HUES48 (cell line): Measurements from ENCODE around the gene SAMM50.
A peak's percentile ranks its signal among the peaks of the same experiment; 100 is the strongest.

ENCODE experiments used
- H3K27ac ChIP-seq: one replicate; pipeline ENCODE4 v1.7.0; 2013; ENCODE audit warnings: low read depth, low read length, inconsistent platforms
- H3K27me3 ChIP-seq: 2 replicates; pipeline ENCODE4 v1.6.1; 2013; ENCODE audit warnings: mild to moderate bottlenecking, low read length; ENCODE audit not compliant: control insufficient read depth, insufficient read depth
- H3K36me3 ChIP-seq: 2 replicates; pipeline ENCODE4 v1.6.1; 2013; ENCODE audit warnings: low read length; ENCODE audit not compliant: control insufficient read depth, insufficient read depth
- H3K4me1 ChIP-seq: 2 replicates; pipeline ENCODE4 v1.6.1; 2013; ENCODE audit warnings: mild to moderate bottlenecking, low read length; ENCODE audit not compliant: control insufficient read depth, insufficient read depth
- H3K4me3 ChIP-seq: 2 replicates; pipeline ENCODE4 v1.5.1; 2013; ENCODE audit warnings: mild to moderate bottlenecking, low read depth, low read length
- H3K9ac ChIP-seq: 2 replicates; pipeline ENCODE4 v1.6.1; 2013; ENCODE audit warnings: mild to moderate bottlenecking, low read depth, low read length, moderate library complexity
- H3K9me3 ChIP-seq: 2 replicates; pipeline ENCODE4 v1.6.1; 2013; ENCODE audit warnings: low read length; ENCODE audit not compliant: control insufficient read depth, insufficient read depth

Gene SAMM50

GRCh38 chr22:44023404-44024287, 68.4 kb downstream of the SAMM50 start:
- peak overlapping the region; percentile 31 for H3K9ac ChIP-seq
- H3K4me1 ChIP-seq: no peaks in the 10 kb centered on the region
- no peaks in the 10 kb centered on the region for H3K36me3 ChIP-seq
- no peaks in the 10 kb centered on the region for H3K9me3 ChIP-seq
- no peak overlapping the region for H3K27ac ChIP-seq
- H3K4me3 ChIP-seq: peak overlapping the region; percentile 51
- H3K27me3 ChIP-seq: no peaks in the 10 kb centered on the region

- H3K9ac ChIP-seq: peak within 1 kb of the TSS; percentile 31
- no peaks in the 10 kb centered on the region for H3K27me3 ChIP-seq
- H3K27ac ChIP-seq: no peak within 1 kb of the TSS
- peak within 1 kb of the TSS; percentile 51 for H3K4me3 ChIP-seq
- H3K36me3 ChIP-seq: no peaks in the 10 kb centered on the region
- H3K9me3 ChIP-seq: no peaks in the 10 kb centered on the region
- no peaks in the 10 kb centered on the region for H3K4me1 ChIP-seq
Measured at GRCh38 chr22:44024288-44024921, 69.2 kb downstream of the SAMM50 start, which contains the start of gene PARVB. Gene PARVB (plus strand): TSS chr22:44024302. CDS start chr22:44024340, 38 bp downstream.

- Histone ChIP-seq H3K9me3 (no peaks in the 10 kb centered on the region), H3K27ac (no peak overlapping the region), H3K27me3 (no peaks in the 10 kb centered on the region), H3K4me1 (no peaks in the 10 kb centered on the region), H3K36me3 (no peaks in the 10 kb centered on the region), H3K4me3 (no peak overlapping the region), H3K9ac (no peak overlapping the region)
Measured at GRCh38 chr22:44025171-44026065, 70.2 kb downstream of the SAMM50 start.

- no peak overlapping the region for H3K4me3 ChIP-seq
- no peak overlapping the region for H3K9ac ChIP-seq
Measured at GRCh38 chr22:44026066-44026629, 70.9 kb downstream of the SAMM50 start.

GRCh38 chr22:44026630-44027511, 71.6 kb downstream of the SAMM50 start:
- no peak overlapping the region for H3K27ac ChIP-seq
- H3K9ac ChIP-seq: no peak overlapping the region
- no peaks in the 10 kb centered on the region for H3K36me3 ChIP-seq
- H3K4me3 ChIP-seq: no peak overlapping the region
- H3K9me3 ChIP-seq: no peaks in the 10 kb centered on the region
- H3K4me1 ChIP-seq: no peaks in the 10 kb centered on the region
- H3K27me3 ChIP-seq: no peaks in the 10 kb centered on the region

More at GRCh38 chr22:44026066-44026629, 70.9 kb downstream of the SAMM50 start:
- H3K27me3 ChIP-seq: no peaks in the 10 kb centered on the region
- H3K27ac ChIP-seq: no peak overlapping the region
- no peaks in the 10 kb centered on the region for H3K9me3 ChIP-seq
- H3K36me3 ChIP-seq: no peaks in the 10 kb centered on the region
- no peaks in the 10 kb centered on the region for H3K4me1 ChIP-seq

- no peak overlapping the region for H3K9ac ChIP-seq
- no peaks in the 10 kb centered on the region for H3K27me3 ChIP-seq
- no peaks in the 10 kb centered on the region for H3K9me3 ChIP-seq
- H3K27ac ChIP-seq: no peak overlapping the region
- no peak overlapping the region for H3K4me3 ChIP-seq
- H3K36me3 ChIP-seq: no peaks in the 10 kb centered on the region
- no peaks in the 10 kb centered on the region for H3K4me1 ChIP-seq
Measured at GRCh38 chr22:44028091-44028490, 72.8 kb downstream of the SAMM50 start.

- H3K9ac ChIP-seq: no peak overlapping the region
- peaks cover 5% of the 10 kb centered on the region; the same call in 1 of the 2 replicates for H3K4me1 ChIP-seq
- H3K27me3 ChIP-seq: no peaks in the 10 kb centered on the region
- H3K27ac ChIP-seq: no peak overlapping the region
- no peaks in the 10 kb centered on the region for H3K36me3 ChIP-seq
- no peak overlapping the region for H3K4me3 ChIP-seq
- no peaks in the 10 kb centered on the region for H3K9me3 ChIP-seq
Measured at GRCh38 chr22:44029069-44029468, 73.8 kb downstream of the SAMM50 start.

- no peak overlapping the region for H3K9ac ChIP-seq
- H3K4me3 ChIP-seq: no peak overlapping the region
- no peaks in the 10 kb centered on the region for H3K36me3 ChIP-seq
- no peak overlapping the region for H3K27ac ChIP-seq
- H3K9me3 ChIP-seq: no peaks in the 10 kb centered on the region
- H3K27me3 ChIP-seq: no peaks in the 10 kb centered on the region
- H3K4me1 ChIP-seq: peaks cover 5% of the 10 kb centered on the region; the same call in 1 of the 2 replicates
Measured at GRCh38 chr22:44030051-44030701, 74.9 kb downstream of the SAMM50 start.

GRCh38 chr22:44030702-44031082, 75.5 kb downstream of the SAMM50 start:
- Histone ChIP-seq H3K36me3 (no peaks in the 10 kb centered on the region), H3K9ac (no peak overlapping the region), H3K4me1 (peaks cover 5% of the 10 kb centered on the region; the same call in 1 of the 2 replicates), H3K9me3 (no peaks in the 10 kb centered on the region), H3K27ac (no peak overlapping the region), H3K27me3 (no peaks in the 10 kb centered on the region), H3K4me3 (no peak overlapping the region)
